HCT116 (cell line): Measurements from ENCODE around the gene BSN.

Experiments
- CTCF ChIP-seq, 3 experiments: fragments of 200-600 bp in 1 of 3; sonication (generic) in 1 of 3; IDR thresholded peaks in 2 of 3; conservative IDR thresholded peaks in 1 of 3; 2 replicates each; pipeline ENCODE4 v1.5.1; 2012 to 2017; ENCODE audit warnings: low read depth in 2 of 3, low read length in 2 of 3, antibody characterized with exemption in 1 of 3, borderline replicate concordance in 1 of 3, control low read depth in 1 of 3, mild to moderate bottlenecking in 1 of 3, mixed read lengths in 1 of 3, mixed run types in 1 of 3, moderate library complexity in 1 of 3; ENCODE audit not compliant: insufficient read depth in 1 of 3
- POLR2A ChIP-seq: IDR thresholded peaks from 2 replicates; pipeline ENCODE4 v1.7.0; 2011; ENCODE audit warnings: borderline replicate concordance; ENCODE audit not compliant: insufficient read depth, insufficient read length; ENCODE audit errors: extremely low read depth

DNA sequence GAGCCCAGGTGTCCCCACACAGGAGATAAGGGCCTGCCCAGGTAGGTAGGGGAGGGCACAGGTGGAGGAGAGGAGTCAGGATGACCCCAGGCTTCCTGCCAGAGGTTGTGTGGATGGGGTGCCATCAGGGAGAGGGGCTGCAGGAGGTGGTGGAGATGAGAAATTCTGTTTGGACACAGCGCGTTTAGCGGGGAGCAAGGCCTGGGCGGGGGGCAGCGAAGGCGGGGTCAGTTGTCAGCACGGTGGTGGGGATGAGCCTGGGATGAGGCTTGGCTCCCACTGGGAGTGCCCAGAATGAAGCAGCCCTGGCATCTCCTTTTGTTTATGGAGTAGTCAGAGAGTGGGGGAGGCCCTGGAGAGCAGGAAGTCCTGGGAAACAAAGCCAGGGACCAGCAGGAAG lies 149.7 kb downstream of the BSN start:
- TF ChIP-seq CTCF (IDR thresholded peaks at IDR 0.05 in 2 of 3, conservative IDR thresholded peaks at IDR 0.05 in 1 of 3; ENCODE audit: borderline replicate concordance in 1 of 3, insufficient read depth in 1 of 3, low read depth in 2 of 3, low read length in 2 of 3) (no peak), POLR2A (no peak)
